HepG2 (cell line): ENCODE data around the gene NEU1. TPM values are rescaled to one million over a fixed set of nuclear protein-coding genes. Genes with fewer than 3 reads are reported as not detected.
"Not testable (repeated sequence)": the region's sequence is repeated elsewhere in the genome, so short reads cannot be mapped to it uniquely, and the experiment has no call there.

Experiments used
- ATAC-seq: fragments of 200-7000 bp; cut with Tn5 transposase; 3 replicates; pipeline ENCODE4 v1.9.1; 2020; ENCODE audit warnings: mild to moderate bottlenecking, moderate library complexity
- BruUV-seq: library from RNA; stranded (reverse); fragments of 400-500 nt; replicated peaks from 2 replicates; lab custom pipeline; 2021; lab: Mats Ljungman, UMichigan
- CTCF ChIA-PET: fragments of 300-600 bp; formaldehyde crosslinking; extraction: SDS; loops from one replicate; lab custom pipeline; 2021; ENCODE audit warnings: low total read pairs, inconsistent platforms, low intra/inter-chr PET ratio; lab: Yijun Ruan, JAX
- POLR2A ChIA-PET: fragments of 350-600 bp; sonication (Branson Sonifier 250); formaldehyde crosslinking; loops from one replicate; lab custom pipeline; 2020; ENCODE audit warnings: antibody characterized with exemption, inconsistent platforms; lab: Yijun Ruan, JAX
- DNase-seq: peaks from one replicate; pipeline ENCODE4 v3.0.0-alpha.2; 2015; ENCODE audit warnings: low spot score
- FAIRE-seq: peaks from 3 replicates; lab custom pipeline; 2011; peaks lifted over from hg19 to GRCh38; lab: Jason Lieb, UNC
- H2AFZ ChIP-seq: one replicate; pipeline ENCODE4 v1.6.1; 2011; ENCODE audit warnings: low read length, inconsistent platforms
- H3K27ac ChIP-seq: fragments of 300-600 bp; 3 replicates; pipeline ENCODE4 v1.8.0; 2011; ENCODE audit warnings: mixed run types, mild to moderate bottlenecking, mixed read lengths, low read length, inconsistent platforms; ENCODE audit not compliant: insufficient read depth; ENCODE audit errors: extremely low read length
- H3K27me3 ChIP-seq, 2 experiments: fragments of 200-600 bp in 1 of 2; 2 replicates in 1 of 2; 3 replicates in 1 of 2; pipeline versions ENCODE4 v1.6.0 to v1.8.0; 2011; ENCODE audit warnings: low read length in 2 of 2, mild to moderate bottlenecking in 2 of 2, moderate library complexity in 2 of 2, inconsistent platforms in 1 of 2; ENCODE audit not compliant: insufficient read depth in 2 of 2, control insufficient read depth in 1 of 2
- H3K36me3 ChIP-seq, 2 experiments: fragments of 200-600 bp in 1 of 2; replicated peaks in 1 of 2; 2 replicates in 1 of 2; 3 replicates in 1 of 2; pipeline versions ENCODE4 v1.5.1 to v1.8.0; 2011; ENCODE audit warnings: low read length in 2 of 2, inconsistent platforms in 1 of 2; ENCODE audit not compliant: insufficient read depth in 2 of 2, control insufficient read depth in 1 of 2
- H3K4me1 ChIP-seq: 2 replicates; pipeline ENCODE4 v1.5.1; 2012; ENCODE audit warnings: low read length, inconsistent platforms; ENCODE audit not compliant: insufficient read depth
- H3K4me2 ChIP-seq: 2 replicates; pipeline ENCODE4 v1.6.0; 2011; ENCODE audit warnings: low read depth, low read length, inconsistent platforms
- H3K4me3 ChIP-seq, 3 experiments: fragments of 200-600 bp in 1 of 3; sonication (generic), shearing (Covaris generic) in 1 of 3; replicated peaks in 1 of 3; 2 replicates each; pipeline ENCODE4 v1.5.1; 2011 to 2016; ENCODE audit warnings: low read length in 3 of 3, inconsistent platforms in 2 of 3, low read depth in 2 of 3, mild to moderate bottlenecking in 2 of 3, control low read depth in 1 of 3, mixed read lengths in 1 of 3; ENCODE audit not compliant: insufficient read depth in 1 of 3
- H3K79me2 ChIP-seq: one replicate; pipeline ENCODE4 v1.6.1; 2011; ENCODE audit warnings: low read length, inconsistent platforms; ENCODE audit not compliant: insufficient read depth
- H3K9ac ChIP-seq: 2 replicates; pipeline ENCODE4 v1.6.0; 2011; ENCODE audit warnings: mild to moderate bottlenecking, low read depth, low read length, inconsistent platforms; ENCODE audit not compliant: insufficient read depth
- H3K9me3 ChIP-seq: 2 replicates; pipeline ENCODE4 v1.5.1; 2012; ENCODE audit warnings: mild to moderate bottlenecking, low read length
- H4K20me1 ChIP-seq: 2 replicates; pipeline ENCODE4 v1.6.0; 2011; ENCODE audit warnings: inconsistent platforms, mild to moderate bottlenecking, low read length, moderate library complexity; ENCODE audit not compliant: insufficient read depth
- RXRB ChIP-seq: IDR thresholded peaks from 2 replicates; pipeline ENCODE4 v1.6.1; 2016; ENCODE audit warnings: borderline replicate concordance, missing genetic modification reagents, missing compliant biosample characterization
- SALL1 ChIP-seq: sonication (generic); formaldehyde crosslinking; IDR thresholded peaks from 2 replicates; pipeline ENCODE4 v1.8.0; 2022; ENCODE audit warnings: mild to moderate bottlenecking, missing genetic modification reagents
- ZNF263 ChIP-seq: sonication (generic); formaldehyde crosslinking; IDR thresholded peaks from 2 replicates; pipeline ENCODE4 v1.4.0; 2020; ENCODE audit warnings: missing genetic modification reagents
- ZNF317 ChIP-seq: sonication (generic); formaldehyde crosslinking; IDR thresholded peaks from 2 replicates; pipeline ENCODE4 v1.5.0; 2020; ENCODE audit warnings: mild to moderate bottlenecking, missing genetic modification reagents
- ZNF414 ChIP-seq: sonication (generic); formaldehyde crosslinking; IDR thresholded peaks from 2 replicates; pipeline ENCODE4 v1.5.0; 2020; ENCODE audit warnings: missing genetic modification reagents
- ZNF460 ChIP-seq: sonication (generic); formaldehyde crosslinking; IDR thresholded peaks from 2 replicates; pipeline ENCODE4 v1.5.1; 2020; ENCODE audit warnings: missing genetic modification reagents, mild to moderate bottlenecking, borderline replicate concordance
- WGBS: methylation state at CpG from one replicate; pipeline ENCODE4 v1.1.6; 2017; ENCODE audit warnings: low lambda C conversion rate; 5-methylcytosine and 5-hydroxymethylcytosine counted together
- in situ Hi-C: cut with HindIII; loops from 2 replicates; pipeline ENCODE4 v1.10.0; 2017; ENCODE audit warnings: low pct_unique_long_range_greater_than_20kb; ENCODE audit not compliant: extremely low pct_ligation_motif_present
- intact Hi-C: fragments of 100-400 bp; cut with micrococcal nuclease; formaldehyde crosslinking; loops from one replicate; pipeline ENCODE4 v1.10.0; 2022; ENCODE audit not compliant: unreplicated experiment
- polyA plus RNA-seq, 8 experiments: library from polyadenylated mRNA; depleted of rRNA in 3 of 8; stranded (reverse) in 7 of 8; unstranded in 1 of 8; fragments of >200 nt; fragmentation: Illumina TruSeq in 4 of 8; extraction: Trizol in 4 of 8; gene quantifications; 2 replicates each; pipeline versions ENCODE4 v1.2.1 to v1.2.3, GENCODE V29; 2011 to 2016; ENCODE audit warnings: low read depth in 4 of 8, missing spikeins in 1 of 8, mixed read lengths in 1 of 8; ENCODE audit not compliant: insufficient read depth in 1 of 8
- total RNA-seq, 5 experiments: library from RNA; depleted of rRNA; stranded (reverse); fragments of >200 nt; fragmentation: Illumina TruSeq; extraction: Trizol; gene quantifications; 2 replicates each; pipeline ENCODE4 v1.2.3, GENCODE V29; 2016; ENCODE audit warnings: low read depth in 1 of 5

Gene NEU1
- total and polyA plus RNA-seq, 2 of the 13 experiments (the other 11 are each of a cell fraction or from before 2014, with no cell fraction given), result 215 to 297 TPM

GRCh38 chr6:31907158-31907813, 44.7 kb upstream of the NEU1 start (continued):
- 0 out of 2 replicates have a peak, but pooled peaks have one; percentile 17 for TF ChIP-seq ZNF317 (CRISPR knock-in tag)
- TF ChIP-seq SALL1, result peak; percentile 14; the same call in 1 of the 2 replicates
- TF ChIP-seq ZNF263 (CRISPR knock-in tag), result peak; percentile 80
- peak; percentile 31; the same call in 1 of the 2 replicates for TF ChIP-seq RXRB (CRISPR knock-in tag)
- TF ChIP-seq, all 625 proteins: peak for 50

- intact Hi-C loops, H3K9ac ChIP-seq, H3K27me3 ChIP-seq, H3K27ac ChIP-seq, H2AFZ ChIP-seq, H4K20me1 ChIP-seq, FAIRE-seq, CTCF ChIA-PET, DNase-seq: not testable (repeated sequence)
- WGBS, result 12% methylated on average over 8 of the region's 8 CpGs
- in situ Hi-C loops, result loop anchor here (25.0 kb wide), 1 partner anchor 1056 kb away; the partner anchor contains the start of genes BRD2 and HLA-DMA
- POLR2A ChIA-PET, result interaction anchor here (0.7 to 3.9 kb wide), 15 partner anchors 9 to 254 kb away, joined by 3 to 31 read pairs (median 6); partner anchors contain the start of genes BAG6, C2, CFB and DXO
- Histone ChIP-seq H3K4me2 (peak overlapping the region; percentile 68), H3K4me3 (peak overlapping the region in 1 of 3 experiments; percentile 25; a peak in 1 of 6 replicates)
- TF ChIP-seq ZNF460, result peak; percentile 43
- 0 out of 2 replicates have a peak, but pooled peaks have one; percentile 3 for TF ChIP-seq ZNF414
- TF ChIP-seq, all 625 proteins: peak for 2; not testable (repeated sequence) for 623
- not testable (repeated sequence) for H3K36me3 ChIP-seq, H3K79me2 ChIP-seq, H3K9me3 ChIP-seq, ATAC-seq, BruUV-seq
- H3K4me1 ChIP-seq, result peaks cover 61% of the 10 kb centered on the region
Measured at GRCh38 chr6:31906727-31907126, 44.1 kb upstream of the NEU1 start.
